MM.1S (cell line): ENCODE data around the gene KIR2DL3.
"Not testable (repeated sequence)": the region's sequence is repeated elsewhere in the genome, so short reads cannot be mapped to it uniquely, and the experiment has no call there.

Experiments
- DNase-seq: peaks from one replicate; pipeline ENCODE4 v3.0.0-alpha.2; 2015
- H2AFZ ChIP-seq: fragments of 300-600 bp; sonication (generic); 2 replicates; pipeline ENCODE4 v1.6.0; 2016; ENCODE audit warnings: antibody characterized with exemption, low read length
- H3F3A ChIP-seq: fragments of 300-600 bp; sonication (generic); 2 replicates; pipeline ENCODE4 v1.6.1; 2016; ENCODE audit warnings: mild to moderate bottlenecking, antibody characterized with exemption, low read length, moderate library complexity, mixed read lengths; ENCODE audit not compliant: insufficient read depth
- H3K27ac ChIP-seq: fragments of 300-600 bp; sonication (generic); 2 replicates; pipeline ENCODE4 v1.5.1; 2016; ENCODE audit warnings: mild to moderate bottlenecking, low read length
- H3K27me3 ChIP-seq: fragments of 300-600 bp; sonication (generic); replicated peaks from 2 replicates; pipeline ENCODE4 v1.6.0; 2016; ENCODE audit warnings: low read length; ENCODE audit not compliant: insufficient read depth
- H3K36me3 ChIP-seq: fragments of 300-600 bp; sonication (generic); replicated peaks from 2 replicates; pipeline ENCODE4 v1.6.1; 2016; ENCODE audit warnings: mild to moderate bottlenecking, low read length, mixed read lengths; ENCODE audit not compliant: insufficient read depth
- H3K4me1 ChIP-seq: fragments of 300-600 bp; sonication (generic); 2 replicates; pipeline ENCODE4 v1.6.1; 2016; ENCODE audit warnings: low read length, mixed read lengths
- H3K4me2 ChIP-seq: fragments of 300-600 bp; sonication (generic); 2 replicates; pipeline ENCODE4 v1.6.0; 2016; ENCODE audit warnings: low read depth, low read length
- H3K4me3 ChIP-seq: fragments of 300-600 bp; sonication (generic); 2 replicates; pipeline ENCODE4 v1.5.1; 2016; ENCODE audit warnings: low read length, mixed read lengths
- H3K79me2 ChIP-seq: fragments of 300-600 bp; sonication (generic); 2 replicates; pipeline ENCODE4 v1.6.1; 2016; ENCODE audit warnings: mixed run types, low read length, mixed read lengths
- H3K9ac ChIP-seq: fragments of 300-600 bp; sonication (generic); 2 replicates; pipeline ENCODE4 v1.6.1; 2016; ENCODE audit warnings: low read length, mixed read lengths
- H3K9me2 ChIP-seq: fragments of 300-600 bp; sonication (generic); replicated peaks from 2 replicates; pipeline ENCODE4 v1.6.1; 2016; ENCODE audit warnings: mild to moderate bottlenecking, low read length, mixed read lengths; ENCODE audit not compliant: insufficient read depth
- H3K9me3 ChIP-seq: fragments of 300-600 bp; sonication (generic); replicated peaks from 2 replicates; pipeline ENCODE4 v1.6.1; 2016; ENCODE audit warnings: mild to moderate bottlenecking, low read length, mixed read lengths; ENCODE audit not compliant: insufficient read depth
- H4K20me1 ChIP-seq: fragments of 300-600 bp; sonication (generic); 2 replicates; pipeline ENCODE4 v1.6.1; 2016; ENCODE audit warnings: mild to moderate bottlenecking, low read length, moderate library complexity, mixed read lengths; ENCODE audit not compliant: insufficient read depth
- CTCF ChIP-seq: fragments of 300-600 bp; sonication (generic); IDR thresholded peaks from 2 replicates; pipeline ENCODE4 v1.5.1; 2016; ENCODE audit warnings: antibody characterized with exemption, low read length, mixed read lengths
- EZH2 ChIP-seq: fragments of 300-600 bp; sonication (generic); optimal IDR thresholded peaks from 2 replicates; pipeline ENCODE3; 2017; ENCODE audit warnings: low read depth, mild to moderate bottlenecking, antibody characterized with exemption, low read length, mixed read lengths
- EZH2phosphoT487 ChIP-seq: fragments of 300-600 bp; sonication (generic); IDR thresholded peaks from 2 replicates; pipeline ENCODE4 v1.6.1; 2018; ENCODE audit warnings: antibody characterized with exemption, low read length

KIR2DL3 gene

GRCh38 chr19:54707962-54708361 lies 30.4 kb upstream of the KIR2DL3 start:
- no peaks in the 10 kb centered on the region for H4K20me1 ChIP-seq
- H3K27ac ChIP-seq: peak overlapping the region; percentile 0; the same call in 1 of the 2 replicates
- H3K4me3 ChIP-seq: no peak overlapping the region
- no peaks in the 10 kb centered on the region for H3K9me3 ChIP-seq
- H3K4me1 ChIP-seq: peaks cover 12% of the 10 kb centered on the region
- no peaks in the 10 kb centered on the region for H3K79me2 ChIP-seq
- H3K27me3 ChIP-seq: peaks cover 26% of the 10 kb centered on the region
- DNase-seq: peak; percentile 50
- no peaks in the 10 kb centered on the region for H3K36me3 ChIP-seq
- H3K9me2 ChIP-seq: no peaks in the 10 kb centered on the region
- H2AFZ ChIP-seq: no peak overlapping the region
- H3K4me2 ChIP-seq: peak overlapping the region; percentile 28
- no peak overlapping the region for H3K9ac ChIP-seq
- no peaks in the 10 kb centered on the region for H3F3A ChIP-seq
- TF ChIP-seq EZH2: no peak
- no peak for TF ChIP-seq CTCF
- no peak for TF ChIP-seq EZH2phosphoT487

GRCh38 chr19:54708781-54709180 lies 29.5 kb upstream of the KIR2DL3 start:
- no peak overlapping the region for H2AFZ ChIP-seq
- no peaks in the 10 kb centered on the region for H3K36me3 ChIP-seq
- H3K27ac ChIP-seq: no peak overlapping the region
- H3K27me3 ChIP-seq: peaks cover 24% of the 10 kb centered on the region
- H3F3A ChIP-seq: no peaks in the 10 kb centered on the region
- H3K9ac ChIP-seq: no peak overlapping the region
- H3K79me2 ChIP-seq: no peaks in the 10 kb centered on the region
- no peak for DNase-seq
- no peaks in the 10 kb centered on the region for H4K20me1 ChIP-seq
- no peaks in the 10 kb centered on the region for H3K9me3 ChIP-seq
- no peaks in the 10 kb centered on the region for H3K9me2 ChIP-seq
- H3K4me3 ChIP-seq: no peak overlapping the region
- peaks cover 12% of the 10 kb centered on the region for H3K4me1 ChIP-seq
- TF ChIP-seq EZH2 (no peak), EZH2phosphoT487 (no peak), CTCF (no peak)
- H3K4me2 ChIP-seq: no peak overlapping the region

- Histone ChIP-seq H3K27me3 (peaks cover 22% of the 10 kb centered on the region), H3K9me3 (no peaks in the 10 kb centered on the region), H3K4me2 (no peak overlapping the region), H3F3A (no peaks in the 10 kb centered on the region), H4K20me1 (no peaks in the 10 kb centered on the region), H3K79me2 (no peaks in the 10 kb centered on the region), H2AFZ (no peak overlapping the region), H3K4me1 (peaks cover 12% of the 10 kb centered on the region), H3K4me3 (no peak overlapping the region), H3K27ac (no peak overlapping the region), H3K9me2 (no peaks in the 10 kb centered on the region), H3K36me3 (no peaks in the 10 kb centered on the region), H3K9ac (no peak overlapping the region)
- no peak for DNase-seq
- no peak for TF ChIP-seq EZH2
- TF ChIP-seq EZH2phosphoT487: no peak
- no peak for TF ChIP-seq CTCF
These were observed 28.9 kb upstream of the KIR2DL3 start for GRCh38 chr19:54709212-54709948.

GRCh38 chr19:54709956-54710355 lies 28.4 kb upstream of the KIR2DL3 start:
- H3K9me3 ChIP-seq, H3K36me3 ChIP-seq, H2AFZ ChIP-seq, H3K79me2 ChIP-seq, H4K20me1 ChIP-seq, H3F3A ChIP-seq, DNase-seq, H3K9me2 ChIP-seq, H3K27ac ChIP-seq, H3K9ac ChIP-seq, H3K4me3 ChIP-seq: not testable (repeated sequence)
- Histone ChIP-seq H3K27me3 (peaks cover 23% of the 10 kb centered on the region), H3K4me1 (peaks cover 12% of the 10 kb centered on the region), H3K4me2 (peak overlapping the region; percentile 59; the same call in 1 of the 2 replicates)
